ENCODE results near the gene TEKT5. TPM values are rescaled to one million over a fixed set of nuclear protein-coding genes. Genes with fewer than 3 reads are reported as not detected.

The TEKT5 gene
- total and polyA plus RNA-seq, 9 of the 15 experiments (the other 6 are each of a cell fraction or from before 2014, with no cell fraction given) = 0.10 to 0.19 TPM; not detected in 7

DNA sequence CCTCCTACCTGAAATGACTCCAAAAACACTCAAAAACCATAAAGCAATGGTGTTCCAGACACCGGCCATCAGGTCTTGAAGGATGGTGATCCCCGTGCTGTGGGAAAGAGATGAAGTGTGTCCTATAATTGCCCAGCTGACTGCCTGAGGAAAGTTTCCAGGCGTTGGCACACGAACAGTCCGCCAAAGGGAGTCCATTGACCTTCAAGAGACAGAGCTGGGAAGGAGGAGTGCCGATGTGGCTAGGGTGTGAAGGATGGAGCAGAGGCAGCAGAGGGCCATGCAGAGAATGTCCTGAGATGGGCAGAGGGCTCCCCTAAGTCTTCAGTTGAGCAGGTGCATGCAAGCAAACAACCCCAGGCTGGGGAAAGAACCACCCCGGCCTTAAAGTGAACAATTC is 37.1 kb upstream of the TEKT5 start (continued):
- TF ChIP-seq, protein P1, sequence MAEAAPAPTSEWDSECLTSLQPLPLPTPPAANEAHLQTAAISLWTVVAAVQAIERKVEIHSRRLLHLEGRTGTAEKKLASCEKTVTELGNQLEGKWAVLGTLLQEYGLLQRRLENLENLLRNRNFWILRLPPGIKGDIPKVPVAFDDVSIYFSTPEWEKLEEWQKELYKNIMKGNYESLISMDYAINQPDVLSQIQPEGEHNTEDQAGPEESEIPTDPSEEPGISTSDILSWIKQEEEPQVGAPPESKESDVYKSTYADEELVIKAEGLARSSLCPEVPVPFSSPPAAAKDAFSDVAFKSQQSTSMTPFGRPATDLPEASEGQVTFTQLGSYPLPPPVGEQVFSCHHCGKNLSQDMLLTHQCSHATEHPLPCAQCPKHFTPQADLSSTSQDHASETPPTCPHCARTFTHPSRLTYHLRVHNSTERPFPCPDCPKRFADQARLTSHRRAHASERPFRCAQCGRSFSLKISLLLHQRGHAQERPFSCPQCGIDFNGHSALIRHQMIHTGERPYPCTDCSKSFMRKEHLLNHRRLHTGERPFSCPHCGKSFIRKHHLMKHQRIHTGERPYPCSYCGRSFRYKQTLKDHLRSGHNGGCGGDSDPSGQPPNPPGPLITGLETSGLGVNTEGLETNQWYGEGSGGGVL (CRISPR knock-in tag; IDR thresholded peaks at IDR 0.05) = no peak
- TF ChIP-seq ATF7 (IDR thresholded peaks at IDR 0.05) (no peak), CBX2 (IDR thresholded peaks at IDR 0.05; ENCODE audit: insufficient read depth, low read length, poor library complexity, severe bottlenecking) (no peak), REST (IDR thresholded peaks at IDR 0.05; ENCODE audit: borderline replicate concordance) (no peak), REST (CRISPR knock-in tag; IDR thresholded peaks at IDR 0.05; ENCODE audit: low read depth) (no peak)
